ENCODE data around the gene SPEM2.

SPEM2 gene

GRCh38 chr17:7476951-7477350 is 51.5 kb downstream of the SPEM2 start:
- TF ChIP-seq GATA3 (IDR thresholded peaks at IDR 0.05; ENCODE audit: low read depth, low read length) (no peak), GATA2 (IDR thresholded peaks at IDR 0.05; ENCODE audit: low read depth, low read length) (no peak)
